ENCODE data around the gene KRT33B. TPM values are rescaled to one million over a fixed set of nuclear protein-coding genes. Genes with fewer than 3 reads are reported as not detected.
"Not testable (repeated sequence)": the region's sequence is repeated elsewhere in the genome, so short reads cannot be mapped to it uniquely, and the experiment has no call there.

KRT33B gene
- total and polyA plus RNA-seq, 3 experiments from 2014 or later: not detected

DNA sequence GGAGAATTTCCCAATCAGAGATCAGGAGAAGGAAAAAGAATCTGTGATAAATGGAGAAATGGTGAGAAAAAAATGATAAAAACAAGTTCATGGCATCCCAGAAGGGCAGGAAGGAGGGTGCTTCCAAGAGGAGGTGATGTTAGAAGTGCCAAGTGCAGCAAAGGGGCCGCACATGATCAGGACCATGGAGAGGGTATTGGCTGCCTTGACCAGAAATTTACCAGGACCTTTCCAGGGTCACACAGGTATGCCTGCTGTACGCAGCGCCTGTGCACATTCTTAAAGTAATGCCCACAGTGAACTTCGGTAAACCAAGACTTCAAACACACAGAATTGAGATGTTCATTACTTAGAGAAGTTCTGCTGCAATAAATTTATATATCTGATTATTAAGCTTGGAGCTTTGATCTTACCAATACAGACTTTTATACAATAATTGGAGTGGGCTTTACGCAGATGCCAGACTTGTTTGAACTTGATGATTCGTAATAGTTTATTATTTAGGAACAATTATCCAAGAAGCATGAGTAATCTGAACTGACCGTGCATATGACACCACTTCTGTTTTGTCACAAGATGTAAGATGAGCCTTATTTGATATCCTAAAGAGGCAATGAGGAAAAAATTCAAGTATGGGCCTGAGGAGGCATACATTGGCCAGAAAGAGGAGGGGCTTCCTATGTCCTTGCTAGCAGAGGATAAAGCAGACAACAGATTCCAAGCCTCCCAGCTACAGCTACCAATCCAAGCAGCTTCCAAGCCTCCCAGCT lies 16.8 kb downstream of the KRT33B start:
- H3K4me1 ChIP-seq (ENCODE audit: insufficient read depth, low read length): peaks cover 14% of the 10 kb centered on the region
- no peak overlapping the region for H3K27ac ChIP-seq (ENCODE audit: low read depth, low read length)
- H3K36me3 Mint-ChIP-seq: peaks cover 0 to 20% (median 2%) of the 10 kb centered on the region in 3 donors
- H3K9me3 Mint-ChIP-seq: peaks cover 0 to 4% (median 0%) of the 10 kb centered on the region in 5 donors
- no peak for DNase-seq
- peaks cover 10 to 23% of the 10 kb centered on the region in 2 donors for H3K27me3 Mint-ChIP-seq
- CTCF ChIA-PET: interaction anchor here (1.5 kb wide), 1 partner anchor 44 kb away, joined by 3 read pairs; no protein-coding TSS in a partner anchor
- H3K27ac Mint-ChIP-seq: peak overlapping the region in 1 of 8 donors; percentile 30
- POLR2A ChIA-PET: no interaction called here
- H3K27me3 ChIP-seq (ENCODE audit: insufficient read depth, low read length, poor library complexity, severe bottlenecking): no peaks in the 10 kb centered on the region
- H3K4me3 ChIP-seq (ENCODE audit: low read length): no peak overlapping the region
- H3K4me1 Mint-ChIP-seq: peaks cover 14 to 16% (median 14%) of the 10 kb centered on the region in 3 donors
- no peak overlapping the region for H3K4me3 Mint-ChIP-seq
- H3K9me3 ChIP-seq (ENCODE audit: low read length): no peaks in the 10 kb centered on the region
- H3K36me3 ChIP-seq (ENCODE audit: insufficient read depth, low read length): no peaks in the 10 kb centered on the region

- Mint-ChIP-seq H3K27me3 (peaks cover 9 to 19% of the 10 kb centered on the region in 2 donors), H3K4me1 (peaks cover 14 to 18% (median 15%) of the 10 kb centered on the region in 3 donors), H3K4me3 (no peak overlapping the region), H3K9me3 (peaks cover 0 to under 1% (median 0%) of the 10 kb centered on the region in 5 donors), H3K27ac (no peak overlapping the region), H3K36me3 (peaks cover 0 to 13% (median 2%) of the 10 kb centered on the region in 3 donors)
- H3K4me3 ChIP-seq (ENCODE audit: low read length): no peak overlapping the region
- DNase-seq: no peak
- H3K36me3 ChIP-seq (ENCODE audit: insufficient read depth, low read length): no peaks in the 10 kb centered on the region
- H3K27me3 ChIP-seq (ENCODE audit: insufficient read depth, low read length, poor library complexity, severe bottlenecking): no peaks in the 10 kb centered on the region
- no peak overlapping the region for H3K27ac ChIP-seq (ENCODE audit: low read depth, low read length)
- H3K4me1 ChIP-seq (ENCODE audit: insufficient read depth, low read length): peaks cover 14% of the 10 kb centered on the region
- POLR2A ChIA-PET: no interaction called here
- CTCF ChIA-PET: interaction anchor here (1.5 to 1.7 kb wide), 2 partner anchors 11 to 43 kb away, joined by 3 to 4 read pairs; no protein-coding TSS in a partner anchor
- no peaks in the 10 kb centered on the region for H3K9me3 ChIP-seq (ENCODE audit: low read length)
These were observed 18.4 kb downstream of the KRT33B start for GRCh38 chr17:41351177-41351576.

- H3K27ac ChIP-seq (ENCODE audit: low read depth, low read length); POLR2A ChIA-PET; H3K4me3 ChIP-seq (ENCODE audit: low read length); H3K9me3 Mint-ChIP-seq; DNase-seq; H3K36me3 ChIP-seq (ENCODE audit: insufficient read depth, low read length); H3K27me3 ChIP-seq (ENCODE audit: insufficient read depth, low read length, poor library complexity, severe bottlenecking); H3K4me3 Mint-ChIP-seq; H3K36me3 Mint-ChIP-seq; H3K9me3 ChIP-seq (ENCODE audit: low read length): not testable (repeated sequence)
- peaks cover 14% of the 10 kb centered on the region for H3K4me1 ChIP-seq (ENCODE audit: insufficient read depth, low read length)
- Mint-ChIP-seq H3K27me3 (peaks cover 6 to 17% of the 10 kb centered on the region in 2 donors), H3K27ac (peak within 1 kb of the TSS in 1 of 8 donors; percentile 48), H3K4me1 (peaks cover 14 to 22% (median 15%) of the 10 kb centered on the region in 3 donors)
- CTCF ChIA-PET: interaction anchor here (1.6 to 1.7 kb wide), 2 partner anchors 11 to 313 kb away, joined by 3 to 4 read pairs; no protein-coding TSS in a partner anchor
These were observed 19.2 kb downstream of the KRT33B start, which contains the start of gene KRT33A for GRCh38 chr17:41350381-41350878. Gene KRT33A (minus strand): TSS chr17:41350828. CDS start chr17:41350767, 61 bp downstream.

DNA sequence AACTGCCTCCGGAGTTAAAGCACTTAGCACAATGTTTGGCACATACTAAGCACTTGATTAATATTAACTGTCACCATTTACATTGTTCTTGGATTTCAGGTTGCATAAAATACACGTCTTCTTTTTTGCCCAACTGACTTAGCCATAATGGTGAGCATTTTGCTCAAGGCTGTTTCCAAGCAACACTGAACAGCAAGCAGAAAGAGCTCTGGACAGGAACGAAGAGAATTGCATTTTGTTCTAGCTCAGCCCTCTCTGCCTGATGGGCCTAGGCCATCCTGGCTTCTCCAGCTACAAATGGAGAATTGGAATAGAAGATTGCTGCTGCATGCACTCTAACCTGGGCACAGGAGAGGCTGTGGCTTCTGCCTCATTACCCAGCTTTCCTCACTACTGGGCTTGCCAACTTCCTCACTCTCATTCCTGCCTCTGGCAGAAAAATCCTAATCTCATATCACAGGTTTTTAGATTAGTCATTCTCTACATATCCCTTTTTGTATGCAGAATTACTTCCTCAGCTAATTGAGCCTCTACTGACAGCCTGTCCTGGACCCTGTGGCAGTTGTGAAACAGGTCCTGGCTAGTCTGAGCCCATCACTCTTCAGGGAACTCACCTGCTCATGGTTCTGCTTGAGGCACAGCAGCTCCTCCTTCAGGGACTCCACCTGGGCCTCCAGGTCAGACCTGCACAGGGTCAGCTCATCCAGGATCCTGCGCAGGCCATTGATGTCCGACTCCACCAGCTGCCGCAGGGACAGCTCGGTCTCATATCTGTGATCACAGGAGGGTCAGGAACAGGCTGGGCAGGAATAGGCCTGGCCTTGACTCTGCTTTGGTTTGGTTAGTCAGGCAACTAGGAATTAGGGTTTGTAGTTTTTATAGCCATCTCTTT lies 21.5 kb downstream of the KRT33B start:
- Mint-ChIP-seq H3K4me3 (no peak overlapping the region), H3K9me3 (peaks cover 4 to 7% (median 5%) of the 10 kb centered on the region in 5 donors)

DNA sequence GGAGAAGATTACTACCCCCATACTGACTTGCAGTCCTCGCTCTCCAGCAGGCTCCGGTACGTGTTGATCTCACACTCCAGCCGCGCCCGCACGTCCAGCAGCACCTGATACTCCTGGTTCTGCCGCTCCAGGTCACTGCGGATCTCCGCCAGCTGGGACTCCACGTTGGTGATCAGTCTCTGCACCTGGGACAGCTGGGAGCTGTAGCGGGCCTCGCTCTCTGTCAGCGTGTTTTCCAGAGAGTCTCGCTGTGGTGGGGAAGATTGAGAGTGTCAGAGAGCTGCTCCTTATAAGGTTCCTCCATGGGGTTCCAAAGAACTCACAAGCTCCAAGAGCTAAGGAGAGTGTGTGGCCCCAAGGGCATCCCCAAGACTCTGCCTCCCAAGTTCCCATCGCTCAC lies 23.2 kb downstream of the KRT33B start:
- not testable (repeated sequence) for H3K36me3 ChIP-seq (ENCODE audit: insufficient read depth, low read length); H3K27me3 Mint-ChIP-seq; H3K9me3 ChIP-seq (ENCODE audit: low read length); H3K27ac ChIP-seq (ENCODE audit: low read depth, low read length); DNase-seq; H3K27me3 ChIP-seq (ENCODE audit: insufficient read depth, low read length, poor library complexity, severe bottlenecking); H3K27ac Mint-ChIP-seq; H3K4me3 ChIP-seq (ENCODE audit: low read length)
- Mint-ChIP-seq H3K36me3 (peaks cover 3 to 24% (median 5%) of the 10 kb centered on the region in 3 donors), H3K4me1 (peaks cover 25 to 40% (median 27%) of the 10 kb centered on the region in 3 donors), H3K9me3 (peaks cover 10 to 24% (median 16%) of the 10 kb centered on the region in 5 donors), H3K4me3 (peak overlapping the region in 1 of 7 donors; percentile 13)
- ChIA-PET CTCF (interaction anchor here (0.7 kb wide), 1 partner anchor 24 kb away, joined by 3 read pairs; no protein-coding TSS in a partner anchor), POLR2A (interaction anchor here (0.6 kb wide), 1 partner anchor 156 kb away, joined by 3 read pairs; no protein-coding TSS in a partner anchor)
- peaks cover 20% of the 10 kb centered on the region for H3K4me1 ChIP-seq (ENCODE audit: insufficient read depth, low read length)

More for the DNA sequence above, 21.5 kb downstream of the KRT33B start:
- Histone ChIP-seq H3K4me3 (ENCODE audit: low read length) (no peak overlapping the region), H3K27ac (ENCODE audit: low read depth, low read length) (no peak overlapping the region), H3K4me1 (ENCODE audit: insufficient read depth, low read length) (peaks cover 14% of the 10 kb centered on the region), H3K9me3 (ENCODE audit: low read length) (no peaks in the 10 kb centered on the region), H3K27me3 (ENCODE audit: insufficient read depth, low read length, poor library complexity, severe bottlenecking) (no peaks in the 10 kb centered on the region), H3K36me3 (ENCODE audit: insufficient read depth, low read length) (no peaks in the 10 kb centered on the region)
- no peak for DNase-seq
- Mint-ChIP-seq H3K36me3 (peaks cover 2 to 16% (median 3%) of the 10 kb centered on the region in 3 donors), H3K4me1 (peaks cover 20 to 34% (median 22%) of the 10 kb centered on the region in 3 donors), H3K27ac (peak overlapping the region in 2 of 8 donors; percentile 24 to 35), H3K27me3 (peaks cover 6 to 7% of the 10 kb centered on the region in 2 donors)
- ChIA-PET POLR2A (no interaction called here), CTCF (interaction anchor here (0.7 to 1.5 kb wide), 8 partner anchors 8 to 314 kb away, joined by 3 to 5 read pairs (median 4); no protein-coding TSS in a partner anchor)

DNA sequence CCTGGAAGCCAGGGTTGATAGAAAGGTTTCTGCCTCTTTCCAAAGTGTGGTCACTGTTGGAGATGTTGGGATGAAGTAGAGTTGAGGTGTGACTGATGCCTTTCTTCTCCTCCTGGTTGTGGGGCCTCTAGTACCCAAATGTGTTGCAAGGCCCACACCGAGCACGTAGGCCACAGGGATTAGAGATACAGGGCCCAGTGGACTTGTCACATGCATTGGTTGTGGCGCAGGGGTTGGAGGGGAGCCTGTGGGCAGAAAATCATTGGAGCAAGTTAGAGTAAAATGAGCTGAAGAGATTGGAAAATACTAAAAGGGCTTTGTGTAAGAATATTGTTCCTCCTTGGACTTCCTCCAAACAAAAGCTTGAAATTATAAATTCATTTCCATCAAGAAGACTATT lies 23.6 kb downstream of the KRT33B start:
- Histone ChIP-seq H3K4me1 (ENCODE audit: insufficient read depth, low read length) (peaks cover 20% of the 10 kb centered on the region), H3K27ac (ENCODE audit: low read depth, low read length) (no peak overlapping the region), H3K27me3 (ENCODE audit: insufficient read depth, low read length, poor library complexity, severe bottlenecking) (no peaks in the 10 kb centered on the region), H3K9me3 (ENCODE audit: low read length) (peaks cover 4% of the 10 kb centered on the region), H3K36me3 (ENCODE audit: insufficient read depth, low read length) (no peaks in the 10 kb centered on the region), H3K4me3 (ENCODE audit: low read length) (no peak overlapping the region)
- DNase-seq: no peak
- peaks cover 26 to 42% (median 31%) of the 10 kb centered on the region in 3 donors for H3K4me1 Mint-ChIP-seq
- H3K27me3 Mint-ChIP-seq: no peaks in the 10 kb centered on the region
- H3K27ac Mint-ChIP-seq: peak overlapping the region in 1 of 8 donors; percentile 17
- ChIA-PET POLR2A (no interaction called here), CTCF (no interaction called here)
- peaks cover 10 to 24% (median 16%) of the 10 kb centered on the region in 5 donors for H3K9me3 Mint-ChIP-seq
- no peak overlapping the region for H3K4me3 Mint-ChIP-seq
- peaks cover 3 to 24% (median 5%) of the 10 kb centered on the region in 3 donors for H3K36me3 Mint-ChIP-seq

- Histone ChIP-seq H3K27ac (ENCODE audit: low read depth, low read length) (no peak overlapping the region), H3K27me3 (ENCODE audit: insufficient read depth, low read length, poor library complexity, severe bottlenecking) (no peaks in the 10 kb centered on the region), H3K9me3 (ENCODE audit: low read length) (peaks cover 4% of the 10 kb centered on the region), H3K36me3 (ENCODE audit: insufficient read depth, low read length) (no peaks in the 10 kb centered on the region), H3K4me3 (ENCODE audit: low read length) (no peak overlapping the region), H3K4me1 (ENCODE audit: insufficient read depth, low read length) (peaks cover 47% of the 10 kb centered on the region)
- ChIA-PET CTCF (interaction anchor here (0.7 to 1.8 kb wide), 3 partner anchors 21 to 320 kb away, joined by 3 to 7 read pairs (median 5); no protein-coding TSS in a partner anchor), POLR2A (no interaction called here)
- peak overlapping the region in 1 of 7 donors; percentile 34 for H3K4me3 Mint-ChIP-seq
- peak overlapping the region; percentile 21 to 98 (median 68) for H3K27ac Mint-ChIP-seq
- no peak for DNase-seq
- H3K4me1 Mint-ChIP-seq: peaks cover 56 to 71% (median 58%) of the 10 kb centered on the region in 3 donors
- H3K27me3 Mint-ChIP-seq: no peaks in the 10 kb centered on the region
- peaks cover 3 to 24% (median 5%) of the 10 kb centered on the region in 3 donors for H3K36me3 Mint-ChIP-seq
- H3K9me3 Mint-ChIP-seq: peaks cover 10 to 24% (median 16%) of the 10 kb centered on the region in 5 donors
These were observed 26.6 kb downstream of the KRT33B start for GRCh38 chr17:41343029-41343428.

Measured in CD8-positive, alpha-beta memory T cell (primary cell).